ENCODE data around the gene NFX1.
"Not testable (repeated sequence)": the region's sequence is repeated elsewhere in the genome, so short reads cannot be mapped to it uniquely, and the experiment has no call there.

NFX1 gene

GRCh38 chr9:33379666-33380389, 89.5 kb downstream of the NFX1 start:
- H3K4me3 ChIP-seq = no peak overlapping the region
- no peak for DNase-seq (ENCODE audit: low read depth, low spot score)
- H3K36me3 ChIP-seq (ENCODE audit: insufficient read depth, low read length) = no peaks in the 10 kb centered on the region
- H3K9me3 ChIP-seq (ENCODE audit: low read depth, low read length) = no peaks in the 10 kb centered on the region
- TF ChIP-seq POLR2AphosphoS5 (IDR thresholded peaks at IDR 0.05; ENCODE audit: borderline replicate concordance, low read depth, low read length) = no peak
- TF ChIP-seq EZH2 (IDR thresholded peaks at IDR 0.05) = no peak
- TF ChIP-seq FOXP2 (optimal IDR thresholded peaks at IDR 0.05; ENCODE audit: control extremely low read depth, extremely low read length, insufficient read depth) = no peak
- H3K27ac ChIP-seq = no peak overlapping the region
- no peak overlapping the region for H3K9ac ChIP-seq (ENCODE audit: insufficient read length)

GRCh38 chr9:33380390-33381094, 90.2 kb downstream of the NFX1 start:
- H3K4me3 ChIP-seq = no peak overlapping the region
- no peak for DNase-seq (ENCODE audit: low read depth, low spot score)
- no peak overlapping the region for H3K9ac ChIP-seq (ENCODE audit: insufficient read length)
- TF ChIP-seq POLR2AphosphoS5 (IDR thresholded peaks at IDR 0.05; ENCODE audit: borderline replicate concordance, low read depth, low read length) (no peak), EZH2 (IDR thresholded peaks at IDR 0.05) (no peak), FOXP2 (optimal IDR thresholded peaks at IDR 0.05; ENCODE audit: control extremely low read depth, extremely low read length, insufficient read depth) (no peak)
- H3K36me3 ChIP-seq (ENCODE audit: insufficient read depth, low read length) = no peaks in the 10 kb centered on the region
- no peak overlapping the region for H3K27ac ChIP-seq
- no peaks in the 10 kb centered on the region for H3K9me3 ChIP-seq (ENCODE audit: low read depth, low read length)

DNA sequence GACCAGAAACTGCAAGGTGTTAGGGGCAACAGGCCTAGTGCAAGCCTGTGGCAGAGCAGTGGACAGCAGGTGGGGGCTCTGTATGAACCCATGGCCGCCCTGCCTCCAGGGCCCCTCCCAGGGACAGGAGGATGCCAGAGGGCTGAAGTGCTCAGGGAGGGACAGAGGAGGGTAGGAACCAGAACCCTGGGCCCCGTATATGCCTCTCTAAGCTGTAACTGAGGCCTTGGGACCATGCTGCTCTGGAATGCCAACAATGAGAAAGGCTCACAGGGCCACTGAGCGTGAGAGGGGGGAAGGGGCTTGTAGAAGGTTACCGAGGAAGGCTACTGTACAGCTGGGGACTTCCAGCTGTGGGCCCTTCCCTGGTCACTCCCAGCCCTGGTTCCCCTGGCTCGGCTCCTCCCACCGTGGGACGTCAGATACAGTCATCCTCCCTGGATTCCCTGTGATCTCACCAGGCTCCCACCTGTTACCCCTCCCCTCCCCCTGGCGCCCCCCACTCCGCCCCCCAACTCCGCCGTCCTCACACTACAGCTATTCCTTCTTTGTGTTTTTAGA, 91.0 kb downstream of the NFX1 start:
- no peak overlapping the region for H3K9ac ChIP-seq (ENCODE audit: insufficient read length)

DNA sequence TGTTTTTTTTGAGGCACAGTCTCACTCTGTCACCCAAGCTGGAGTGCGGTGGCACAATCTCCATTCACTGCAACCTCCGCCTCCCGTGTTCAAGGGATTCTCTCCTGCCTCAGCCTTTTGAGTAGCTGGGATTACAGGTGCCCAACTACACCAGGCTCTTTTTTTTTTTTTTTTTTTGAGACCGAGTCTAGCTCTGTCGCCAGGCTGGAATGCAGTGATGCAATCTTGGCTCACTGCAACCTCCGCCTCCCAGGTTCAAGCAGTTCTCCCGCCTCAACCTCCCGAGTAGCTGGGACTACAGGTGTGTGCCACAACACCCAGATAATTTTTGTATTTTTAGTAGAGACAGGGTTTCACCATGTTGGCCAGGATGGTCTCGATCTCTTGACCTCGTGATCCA, 92.1 kb downstream of the NFX1 start:
- H3K9me3 ChIP-seq (ENCODE audit: low read depth, low read length); H3K27ac ChIP-seq; H3K4me3 ChIP-seq; DNase-seq (ENCODE audit: low read depth, low spot score); H3K9ac ChIP-seq (ENCODE audit: insufficient read length); H3K36me3 ChIP-seq (ENCODE audit: insufficient read depth, low read length): not testable (repeated sequence)

More for the DNA sequence above, 91.0 kb downstream of the NFX1 start:
- H3K4me3 ChIP-seq = no peak overlapping the region
- DNase-seq (ENCODE audit: low read depth, low spot score) = no peak
- H3K9me3 ChIP-seq (ENCODE audit: low read depth, low read length) = no peaks in the 10 kb centered on the region
- no peak for TF ChIP-seq EZH2 (IDR thresholded peaks at IDR 0.05)
- H3K27ac ChIP-seq = no peak overlapping the region
- H3K36me3 ChIP-seq (ENCODE audit: insufficient read depth, low read length) = no peaks in the 10 kb centered on the region

- DNase-seq (ENCODE audit: low read depth, low spot score); H3K4me3 ChIP-seq; H3K36me3 ChIP-seq (ENCODE audit: insufficient read depth, low read length); H3K27ac ChIP-seq; H3K9me3 ChIP-seq (ENCODE audit: low read depth, low read length); H3K9ac ChIP-seq (ENCODE audit: insufficient read length): not testable (repeated sequence)
Observed at GRCh38 chr9:33383396-33383795, 93.1 kb downstream of the NFX1 start.

- H3K27ac ChIP-seq; DNase-seq (ENCODE audit: low read depth, low spot score); H3K9ac ChIP-seq (ENCODE audit: insufficient read length): not testable (repeated sequence)
Observed at GRCh38 chr9:33385536-33385935, 95.2 kb downstream of the NFX1 start.

DNA sequence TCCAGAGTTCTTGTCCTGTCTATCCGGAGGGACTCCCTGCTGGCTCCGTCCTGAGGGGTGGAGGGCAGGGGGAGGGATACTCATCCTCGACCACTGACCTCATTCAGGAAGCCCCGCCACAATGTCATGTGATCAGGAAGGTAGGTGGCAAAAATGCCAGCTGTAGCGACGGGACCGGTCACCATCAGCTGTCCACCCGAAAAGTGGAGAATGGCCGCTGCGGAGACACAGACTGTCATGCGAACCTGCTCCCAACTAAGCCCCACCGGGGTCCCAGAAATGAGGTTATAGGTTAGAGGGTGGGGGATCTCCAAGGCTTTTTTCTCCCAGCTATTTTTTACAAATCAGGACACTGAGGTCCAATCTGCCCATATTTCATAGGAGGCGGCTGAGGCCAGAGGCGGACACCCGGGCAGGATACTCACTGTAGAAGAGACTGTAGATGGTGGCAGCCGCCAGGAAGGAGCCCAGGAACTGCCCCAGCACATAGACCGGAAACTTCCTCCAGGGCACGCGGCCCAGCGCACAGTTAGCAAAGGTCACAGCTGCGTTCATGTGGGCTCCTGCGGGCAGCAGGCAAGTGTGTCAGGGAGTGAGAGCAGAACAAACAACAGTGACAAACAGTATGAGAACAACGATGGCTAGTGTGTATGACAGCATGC, 95.8 kb downstream of the NFX1 start:
- not testable (repeated sequence) for H3K36me3 ChIP-seq (ENCODE audit: insufficient read depth, low read length); H3K9me3 ChIP-seq (ENCODE audit: low read depth, low read length); H3K27ac ChIP-seq; DNase-seq (ENCODE audit: low read depth, low spot score); H3K9ac ChIP-seq (ENCODE audit: insufficient read length); H3K4me3 ChIP-seq

More at GRCh38 chr9:33385536-33385935, 95.2 kb downstream of the NFX1 start:
- not testable (repeated sequence) for H3K36me3 ChIP-seq (ENCODE audit: insufficient read depth, low read length); H3K9me3 ChIP-seq (ENCODE audit: low read depth, low read length); H3K4me3 ChIP-seq

GRCh38 chr9:33386641-33386996, 96.3 kb downstream of the NFX1 start:
- not testable (repeated sequence) for H3K36me3 ChIP-seq (ENCODE audit: insufficient read depth, low read length); H3K9me3 ChIP-seq (ENCODE audit: low read depth, low read length)

GRCh38 chr9:33386998-33387397, 96.7 kb downstream of the NFX1 start:
- not testable (repeated sequence) for H3K9ac ChIP-seq (ENCODE audit: insufficient read length); H3K27ac ChIP-seq; H3K36me3 ChIP-seq (ENCODE audit: insufficient read depth, low read length); DNase-seq (ENCODE audit: low read depth, low spot score); H3K9me3 ChIP-seq (ENCODE audit: low read depth, low read length); H3K4me3 ChIP-seq

More at GRCh38 chr9:33386641-33386996, 96.3 kb downstream of the NFX1 start:
- not testable (repeated sequence) for H3K9ac ChIP-seq (ENCODE audit: insufficient read length); DNase-seq (ENCODE audit: low read depth, low spot score); H3K4me3 ChIP-seq; H3K27ac ChIP-seq
